Islet of Langerhans (tissue), 1 donor: ENCODE data around the gene MTG1.
"Not testable (repeated sequence)": the region's sequence is repeated elsewhere in the genome, so short reads cannot be mapped to it uniquely, and the experiment has no call there.

Experiments used
- FAIRE-seq: peaks from one replicate; lab custom pipeline; 2011; peaks lifted over from hg19 to GRCh38; lab: Jason Lieb, UNC

The MTG1 gene

GRCh38 chr10:133359554-133359971 lies 34.4 kb upstream of the MTG1 start:
- no peak for FAIRE-seq

- FAIRE-seq, result no peak
Measured at GRCh38 chr10:133359972-133360610, 33.9 kb upstream of the MTG1 start.

DNA sequence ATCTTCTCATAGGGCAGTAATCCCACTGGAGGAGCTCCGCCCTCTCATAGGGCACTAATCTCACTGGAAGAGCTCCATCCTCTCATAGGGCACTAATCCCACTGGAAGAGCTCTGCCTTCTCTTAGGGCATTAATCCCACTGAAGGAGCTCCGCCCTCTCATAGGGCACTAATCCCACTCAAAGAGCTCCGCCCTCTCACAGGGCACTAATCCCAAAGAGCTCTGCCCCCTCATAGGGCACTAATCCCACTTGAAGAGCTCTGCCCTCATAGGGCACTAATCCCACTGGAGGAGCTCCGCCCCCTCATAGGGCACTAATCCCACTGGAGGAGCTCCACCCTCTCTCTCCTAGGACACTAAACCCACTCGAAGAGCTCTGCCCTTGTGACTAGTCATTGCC lies 32.7 kb upstream of the MTG1 start:
- no peak for FAIRE-seq

- FAIRE-seq, result no peak
Measured at GRCh38 chr10:133361773-133362441, 32.0 kb upstream of the MTG1 start.

GRCh38 chr10:133362846-133363245 lies 31.1 kb upstream of the MTG1 start:
- FAIRE-seq, result no peak

- no peak for FAIRE-seq
Measured at GRCh38 chr10:133364645-133365431, 29.1 kb upstream of the MTG1 start.

GRCh38 chr10:133365461-133366129 lies 28.4 kb upstream of the MTG1 start:
- no peak for FAIRE-seq

- no peak for FAIRE-seq
Measured at GRCh38 chr10:133366130-133366478, 27.9 kb upstream of the MTG1 start.

DNA sequence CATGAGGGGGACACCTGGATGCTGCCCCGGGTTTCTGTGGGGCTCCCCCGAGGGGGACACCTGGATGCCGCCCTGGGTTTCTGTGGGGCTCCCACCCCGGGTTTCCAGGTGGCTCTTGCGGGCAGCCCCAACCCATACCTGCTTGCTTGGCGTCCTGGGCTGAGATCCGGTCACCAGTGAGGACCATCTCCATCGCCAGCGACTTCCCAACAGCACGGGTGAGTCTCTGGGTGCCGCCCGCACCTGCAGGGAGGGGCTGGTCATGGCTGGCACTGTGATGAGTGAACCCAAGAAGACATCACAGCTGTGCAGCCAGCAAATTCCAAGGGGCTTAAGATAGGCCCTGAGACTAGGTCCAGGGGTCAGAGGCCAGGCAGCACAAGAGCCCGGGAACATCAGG lies 27.2 kb upstream of the MTG1 start:
- no peak for FAIRE-seq

GRCh38 chr10:133367461-133367860 lies 26.5 kb upstream of the MTG1 start:
- not testable (repeated sequence) for FAIRE-seq

DNA sequence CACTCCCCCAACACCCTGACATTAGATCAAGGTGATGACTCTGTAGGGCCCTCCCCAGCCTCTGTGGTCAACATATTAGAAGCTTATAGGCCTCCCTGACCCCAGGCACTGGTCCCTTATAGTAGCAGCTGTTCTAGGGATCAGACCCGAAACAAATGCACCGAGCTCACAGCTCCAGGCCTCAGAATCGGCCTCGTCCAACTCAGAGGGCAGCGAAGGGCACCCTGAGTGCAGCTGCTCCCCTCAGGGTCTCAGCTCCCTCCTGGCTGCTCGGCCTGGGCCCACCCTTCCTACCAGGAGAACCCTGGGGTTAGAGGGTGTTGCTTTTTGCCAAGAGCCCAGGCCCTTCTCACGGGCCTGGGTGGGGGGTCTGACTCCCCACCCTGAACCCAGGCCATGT lies 25.8 kb upstream of the MTG1 start:
- FAIRE-seq, result no peak

- no peak for FAIRE-seq
Measured at GRCh38 chr10:133370030-133370786, 23.7 kb upstream of the MTG1 start.

DNA sequence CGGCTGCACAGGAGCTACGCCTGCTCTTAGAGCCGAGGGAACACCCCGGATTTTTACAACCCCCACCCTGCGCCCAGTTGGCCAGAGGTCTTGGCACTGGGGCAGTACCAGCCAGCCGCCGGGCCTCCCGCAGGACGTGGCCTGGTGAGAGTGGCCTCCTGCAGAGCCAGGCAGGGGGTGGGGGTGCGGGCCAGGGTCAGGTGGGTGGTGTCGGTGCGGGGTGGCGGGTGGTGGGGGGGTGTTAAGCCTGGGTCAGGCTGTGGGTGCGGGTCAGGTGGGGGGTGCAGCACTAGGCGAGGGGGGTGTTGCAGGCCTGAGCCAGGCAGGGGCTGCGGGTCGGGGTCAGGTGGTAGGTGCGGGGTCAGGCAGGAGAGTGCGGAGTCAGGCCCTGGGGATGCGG lies 21.4 kb upstream of the MTG1 start:
- FAIRE-seq, result no peak

DNA sequence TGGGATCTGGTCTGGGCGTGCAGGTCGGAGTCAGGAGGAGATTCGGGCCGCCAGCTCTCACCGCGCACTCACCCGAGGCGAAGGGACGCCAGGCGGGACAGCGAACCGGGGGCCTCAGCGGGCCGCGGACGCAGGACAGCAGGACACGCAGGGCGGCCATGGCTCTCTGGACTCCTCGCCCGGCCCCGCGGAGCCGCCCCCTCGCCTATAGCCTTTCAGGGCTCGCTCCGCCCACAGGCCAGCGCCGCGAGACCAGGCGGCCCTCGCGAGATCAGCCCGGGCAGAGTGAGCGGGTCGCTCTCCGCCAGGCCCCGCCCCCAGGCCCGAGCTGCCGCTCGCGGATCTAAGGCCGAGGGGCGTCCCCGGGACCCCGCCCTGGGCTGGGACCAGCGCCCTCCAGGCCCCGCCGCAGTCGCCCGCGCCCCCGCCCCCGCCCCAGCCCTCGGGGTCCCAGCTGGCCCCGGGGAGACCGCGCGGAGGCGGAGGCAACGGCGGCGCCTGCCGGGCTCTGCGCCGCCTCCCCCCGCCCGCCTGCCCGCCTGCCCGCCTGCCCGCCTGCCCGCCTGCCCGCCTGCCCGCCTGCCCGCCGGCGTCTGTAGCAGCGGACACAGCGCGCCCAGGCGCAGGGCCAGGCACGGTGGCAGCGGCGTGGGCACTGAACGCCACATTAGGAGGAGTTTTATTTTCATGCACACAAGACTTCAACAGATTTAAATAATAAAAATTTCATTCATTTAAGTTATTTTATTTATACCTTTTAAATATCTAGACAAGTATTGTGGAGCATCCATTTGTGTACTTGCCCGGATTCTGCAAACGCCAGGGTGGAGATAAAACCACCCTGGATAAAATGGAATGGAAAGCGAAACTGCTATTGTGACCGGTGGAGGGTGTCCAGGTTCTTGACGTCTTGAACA lies 20.5 kb upstream of the MTG1 start, which contains the start of gene ECHS1:
ECHS1 (minus strand) TSS at position 181 of the 917 bp plus-strand sequence; CDS start at position 160, 21 bp downstream.
- FAIRE-seq, result no peak

- FAIRE-seq, result no peak
Measured at GRCh38 chr10:133375357-133376115, 18.4 kb upstream of the MTG1 start.

- FAIRE-seq, result not testable (repeated sequence)
Measured at GRCh38 chr10:133376183-133376582, 17.8 kb upstream of the MTG1 start.

DNA sequence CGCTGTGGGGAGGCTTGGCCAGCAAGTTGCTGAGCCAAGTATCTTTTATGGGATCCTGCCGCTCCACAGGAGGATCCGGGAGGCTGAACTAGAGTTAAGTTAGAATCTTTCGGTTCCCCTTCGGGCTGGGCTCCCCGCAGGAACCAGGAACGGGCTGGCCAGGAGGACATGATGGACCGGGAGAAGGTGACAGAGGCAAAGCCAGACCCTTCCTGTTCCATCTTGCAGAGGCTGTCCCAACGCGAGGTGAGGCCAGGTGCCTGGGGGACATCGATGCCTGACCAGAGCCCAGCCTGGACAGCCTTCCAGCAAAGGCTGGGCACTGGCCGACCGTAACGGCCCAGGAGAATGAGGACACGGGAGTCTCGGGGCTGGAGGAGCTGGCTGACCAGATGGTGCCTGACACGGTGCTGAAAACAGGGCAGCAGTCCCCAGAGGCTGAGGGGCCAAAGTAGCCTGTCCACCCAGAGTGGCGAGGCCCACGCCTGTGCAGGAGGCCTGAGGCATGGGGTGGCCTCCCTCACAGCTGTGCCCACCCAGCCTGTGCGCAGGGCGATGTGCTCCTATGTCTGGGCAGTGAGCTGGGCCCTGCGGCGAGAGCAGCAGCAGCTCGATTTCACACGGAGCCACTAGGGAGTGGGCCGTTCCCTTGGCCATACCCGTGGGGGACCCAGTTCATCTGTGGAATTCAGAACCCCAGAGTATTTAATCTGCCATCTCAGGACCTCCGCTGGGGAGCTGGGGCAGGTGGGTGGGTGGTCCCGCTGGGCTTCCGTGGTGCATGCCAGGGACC lies 16.7 kb upstream of the MTG1 start:
- FAIRE-seq, result no peak

DNA sequence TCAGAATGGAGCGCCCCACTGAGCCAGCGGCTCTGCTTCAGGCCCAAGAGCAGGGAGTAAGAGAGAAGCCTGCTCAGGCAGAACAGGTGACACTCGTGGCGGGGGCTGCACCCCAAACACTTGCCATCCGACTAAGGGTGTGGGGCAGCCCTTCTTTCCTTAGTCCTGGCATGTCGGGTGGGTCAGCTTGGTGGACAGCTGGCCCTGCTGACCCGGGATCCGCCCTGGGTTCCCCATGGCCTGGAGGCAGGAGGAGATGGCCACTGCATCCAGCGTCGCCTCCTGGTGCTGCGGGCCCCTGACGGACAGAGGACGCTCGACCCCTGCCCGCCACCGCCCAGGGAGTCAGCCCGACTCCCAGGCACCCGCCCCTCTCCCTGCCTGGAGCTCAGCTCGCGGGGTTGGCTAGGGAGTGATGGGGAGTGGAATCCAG lies 16.1 kb upstream of the MTG1 start:
- no peak for FAIRE-seq
